Naive B cell (primary cell): ENCODE results near the gene GHR. TPM values are rescaled to one million over a fixed set of nuclear protein-coding genes. Genes with fewer than 3 reads are reported as not detected.
"Not testable (repeated sequence)": the region's sequence is repeated elsewhere in the genome, so short reads cannot be mapped to it uniquely, and the experiment has no call there.

Source experiments
- ATAC-seq, 2 donors: fragments of 150-1000 bp; cut with Tn5 transposase; 2 replicates each; pipeline ENCODE4 v1.10.0; 2021; ENCODE audit warnings: low read depth in 2 of 2, mild to moderate bottlenecking in 2 of 2, moderate library complexity in 2 of 2
- DNase-seq: peaks from one replicate; pipeline ENCODE4 v3.0.0; 2022
- H3K27ac Mint-ChIP-seq, 6 donors: one replicate each; pipeline ENCODE4 v1.8.0; 2020 to 2022; ENCODE audit warnings: mild to moderate bottlenecking in 6 of 6, mixed read lengths in 6 of 6, moderate library complexity in 5 of 6, inconsistent platforms in 2 of 6
- H3K27me3 Mint-ChIP-seq, 3 donors: one replicate each; pipeline ENCODE4 v1.8.0; 2021 to 2022; ENCODE audit warnings: mixed read lengths in 3 of 3, mild to moderate bottlenecking in 1 of 3
- H3K36me3 Mint-ChIP-seq, 2 donors: one replicate each; pipeline ENCODE4 v1.8.0; 2020 to 2022; ENCODE audit warnings: mixed read lengths in 2 of 2, inconsistent platforms in 1 of 2, mild to moderate bottlenecking in 1 of 2
- H3K4me1 Mint-ChIP-seq, 3 donors: one replicate each; pipeline ENCODE4 v1.8.0; 2020 to 2022; ENCODE audit warnings: mixed read lengths in 3 of 3, inconsistent platforms in 1 of 3, mild to moderate bottlenecking in 1 of 3, moderate library complexity in 1 of 3
- H3K4me3 Mint-ChIP-seq, 8 donors: one replicate each; pipeline ENCODE4 v1.8.0; 2020 to 2022; ENCODE audit warnings: mild to moderate bottlenecking in 8 of 8, mixed read lengths in 8 of 8, moderate library complexity in 8 of 8, inconsistent platforms in 2 of 8
- H3K9me3 Mint-ChIP-seq, 7 donors: one replicate each; pipeline ENCODE4 v1.8.0; 2020 to 2022; ENCODE audit warnings: mixed read lengths in 7 of 7, mild to moderate bottlenecking in 5 of 7, inconsistent platforms in 2 of 7, moderate library complexity in 1 of 7
- polyA plus RNA-seq, 6 donors: library from polyadenylated mRNA; unstranded; fragments of 300-500 nt; fragmentation: Illumina TruSeq; gene quantifications; one replicate each; pipeline ENCODE4 v1.2.3, GENCODE V29; 2021; ENCODE audit warnings: low read depth in 6 of 6

GHR gene
- polyA plus RNA-seq, 6 donors from 2014 or later: not detected

- Mint-ChIP-seq H3K4me3 (no peak overlapping the region), H3K4me1 (peaks cover 0 to 8% (median 0%) of the 10 kb centered on the region in 3 donors), H3K27ac (no peak overlapping the region), H3K9me3 (peaks cover 0 to 7% (median 3%) of the 10 kb centered on the region in 7 donors), H3K27me3 (peaks cover 0 to 8% (median 0%) of the 10 kb centered on the region in 3 donors), H3K36me3 (no peaks in the 10 kb centered on the region)
- ATAC-seq (no peak), DNase-seq (no peak)
These were observed 242.6 kb downstream of the GHR start for GRCh38 chr5:42665857-42666256.

GRCh38 chr5:42666869-42667268 is 243.6 kb downstream of the GHR start:
- H3K27ac Mint-ChIP-seq: peak overlapping the region in 1 of 6 donors; percentile 26
- no peak overlapping the region for H3K4me3 Mint-ChIP-seq
- no peaks in the 10 kb centered on the region for H3K36me3 Mint-ChIP-seq
- peaks cover 0 to 10% (median 3%) of the 10 kb centered on the region in 7 donors for H3K9me3 Mint-ChIP-seq
- peaks cover 0 to 8% (median 0%) of the 10 kb centered on the region in 3 donors for H3K4me1 Mint-ChIP-seq
- H3K27me3 Mint-ChIP-seq: peaks cover 0 to 5% (median 0%) of the 10 kb centered on the region in 3 donors
- DNase-seq (no peak), ATAC-seq (no peak)

GRCh38 chr5:42668254-42668653 is 245.0 kb downstream of the GHR start:
- ATAC-seq (no peak), DNase-seq (no peak)
- no peaks in the 10 kb centered on the region for H3K36me3 Mint-ChIP-seq

GRCh38 chr5:42672925-42673324 is 249.7 kb downstream of the GHR start:
- H3K27ac Mint-ChIP-seq: no peak overlapping the region

More at GRCh38 chr5:42668254-42668653, 245.0 kb downstream of the GHR start:
- H3K9me3 Mint-ChIP-seq: peaks cover 0 to 22% (median 11%) of the 10 kb centered on the region in 7 donors
- H3K27me3 Mint-ChIP-seq: no peaks in the 10 kb centered on the region
- no peak overlapping the region for H3K4me3 Mint-ChIP-seq
- H3K27ac Mint-ChIP-seq: no peak overlapping the region
- H3K4me1 Mint-ChIP-seq: peaks cover 0 to 8% (median 0%) of the 10 kb centered on the region in 3 donors

GRCh38 chr5:42675602-42676001 is 252.4 kb downstream of the GHR start:
- no peak overlapping the region for H3K27ac Mint-ChIP-seq
- no peaks in the 10 kb centered on the region for H3K36me3 Mint-ChIP-seq
- peaks cover 0 to 26% (median 11%) of the 10 kb centered on the region in 7 donors for H3K9me3 Mint-ChIP-seq
- DNase-seq (no peak), ATAC-seq (no peak)
- H3K27me3 Mint-ChIP-seq: no peaks in the 10 kb centered on the region
- H3K4me1 Mint-ChIP-seq: no peaks in the 10 kb centered on the region
- H3K4me3 Mint-ChIP-seq: no peak overlapping the region

More at GRCh38 chr5:42672925-42673324, 249.7 kb downstream of the GHR start:
- DNase-seq (no peak), ATAC-seq (no peak)
- Mint-ChIP-seq H3K36me3 (no peaks in the 10 kb centered on the region), H3K4me1 (no peaks in the 10 kb centered on the region), H3K9me3 (peaks cover 0 to 26% (median 11%) of the 10 kb centered on the region in 7 donors), H3K4me3 (no peak overlapping the region), H3K27me3 (no peaks in the 10 kb centered on the region)

- ATAC-seq (no peak), DNase-seq (no peak)
- H3K27ac Mint-ChIP-seq: no peak overlapping the region
- H3K4me1 Mint-ChIP-seq: no peaks in the 10 kb centered on the region
- no peaks in the 10 kb centered on the region for H3K36me3 Mint-ChIP-seq
- H3K4me3 Mint-ChIP-seq: no peak overlapping the region
- H3K9me3 Mint-ChIP-seq: peaks cover 0 to 23% (median 12%) of the 10 kb centered on the region in 7 donors
- H3K27me3 Mint-ChIP-seq: no peaks in the 10 kb centered on the region
These were observed 253.1 kb downstream of the GHR start for GRCh38 chr5:42676362-42676761.

GRCh38 chr5:42677156-42677842 is 254.1 kb downstream of the GHR start:
- DNase-seq: no peak
- no peaks in the 10 kb centered on the region for H3K36me3 Mint-ChIP-seq
- peaks cover 0 to 23% (median 10%) of the 10 kb centered on the region in 7 donors for H3K9me3 Mint-ChIP-seq
- no peaks in the 10 kb centered on the region for H3K4me1 Mint-ChIP-seq
- no peaks in the 10 kb centered on the region for H3K27me3 Mint-ChIP-seq
- ATAC-seq: no peak
- no peak overlapping the region for H3K27ac Mint-ChIP-seq
- H3K4me3 Mint-ChIP-seq: no peak overlapping the region

- no peak for ATAC-seq
- Mint-ChIP-seq H3K36me3 (no peaks in the 10 kb centered on the region), H3K27me3 (no peaks in the 10 kb centered on the region), H3K4me3 (no peak overlapping the region), H3K4me1 (no peaks in the 10 kb centered on the region), H3K27ac (no peak overlapping the region), H3K9me3 (peaks cover 4 to 11% (median 10%) of the 10 kb centered on the region in 7 donors)
- no peak for DNase-seq
These were observed 256.8 kb downstream of the GHR start for GRCh38 chr5:42680046-42680445.

- H3K27ac Mint-ChIP-seq, H3K36me3 Mint-ChIP-seq, DNase-seq, H3K4me1 Mint-ChIP-seq, H3K4me3 Mint-ChIP-seq, H3K27me3 Mint-ChIP-seq, ATAC-seq: not testable (repeated sequence)
- H3K9me3 Mint-ChIP-seq: peaks cover 4 to 28% (median 19%) of the 10 kb centered on the region in 7 donors
These were observed 261.8 kb downstream of the GHR start for GRCh38 chr5:42685078-42685477.

GRCh38 chr5:42689391-42689790 is 266.2 kb downstream of the GHR start:
- DNase-seq: no peak
- Mint-ChIP-seq H3K9me3 (peaks cover 0 to 16% (median 9%) of the 10 kb centered on the region in 7 donors), H3K36me3 (no peaks in the 10 kb centered on the region), H3K4me1 (no peaks in the 10 kb centered on the region), H3K27ac (no peak overlapping the region), H3K27me3 (peaks cover 0 to 8% (median 0%) of the 10 kb centered on the region in 3 donors), H3K4me3 (no peak overlapping the region)
- ATAC-seq: no peak

GRCh38 chr5:42691413-42691937 is 268.2 kb downstream of the GHR start:
- Mint-ChIP-seq H3K36me3 (no peaks in the 10 kb centered on the region), H3K4me1 (no peaks in the 10 kb centered on the region), H3K4me3 (no peak overlapping the region), H3K27me3 (peaks cover 0 to 8% (median 0%) of the 10 kb centered on the region in 3 donors), H3K27ac (no peak overlapping the region), H3K9me3 (peaks cover 0 to 6% (median 3%) of the 10 kb centered on the region in 7 donors)
- DNase-seq (no peak), ATAC-seq (no peak)

- H3K4me1 Mint-ChIP-seq: no peaks in the 10 kb centered on the region
- H3K27me3 Mint-ChIP-seq: peaks cover 0 to 9% (median 4%) of the 10 kb centered on the region in 3 donors
- peaks cover 0 to 22% (median 7%) of the 10 kb centered on the region in 7 donors for H3K9me3 Mint-ChIP-seq
- H3K36me3 Mint-ChIP-seq: no peaks in the 10 kb centered on the region
- H3K27ac Mint-ChIP-seq: no peak overlapping the region
- no peak for ATAC-seq
- no peak overlapping the region for H3K4me3 Mint-ChIP-seq
- DNase-seq: no peak
These were observed 278.3 kb downstream of the GHR start for GRCh38 chr5:42701351-42702059.

GRCh38 chr5:42703238-42703637 is 280.0 kb downstream of the GHR start:
- no peaks in the 10 kb centered on the region for H3K27me3 Mint-ChIP-seq
- H3K27ac Mint-ChIP-seq: no peak overlapping the region
- DNase-seq: no peak
- H3K9me3 Mint-ChIP-seq: peaks cover 0 to 30% (median 8%) of the 10 kb centered on the region in 7 donors
- no peak overlapping the region for H3K4me3 Mint-ChIP-seq
- ATAC-seq: no peak
- H3K36me3 Mint-ChIP-seq: no peaks in the 10 kb centered on the region
- no peaks in the 10 kb centered on the region for H3K4me1 Mint-ChIP-seq

GRCh38 chr5:42715785-42716184 is 292.5 kb downstream of the GHR start:
- Mint-ChIP-seq H3K27me3 (peaks cover 0 to 8% (median 6%) of the 10 kb centered on the region in 3 donors), H3K36me3 (no peaks in the 10 kb centered on the region), H3K4me1 (peaks cover 7 to 9% (median 9%) of the 10 kb centered on the region in 3 donors), H3K27ac (no peak overlapping the region), H3K9me3 (no peaks in the 10 kb centered on the region), H3K4me3 (no peak overlapping the region)
- ATAC-seq (no peak), DNase-seq (no peak)
